CD4-positive, alpha-beta T cell treated with Interferon gamma for 1 hour (primary cell): ENCODE data around the gene SEMA3A.
"Not testable (repeated sequence)": the region's sequence is repeated elsewhere in the genome, so short reads cannot be mapped to it uniquely, and the experiment has no call there.

Experiments used
- DNase-seq: peaks from one replicate; pipeline ENCODE4 v3.0.0-alpha.2; 2020

The SEMA3A gene

GRCh38 chr7:84194484-84195271 is at the start of gene SEMA3A:
SEMA3A (minus strand) TSS chr7:84194789; CDS start chr7:84194586, 203 bp downstream.
- no peak for DNase-seq

GRCh38 chr7:84243037-84243436 is 48.4 kb upstream of the SEMA3A start:
- DNase-seq, result not testable (repeated sequence)

- no peak for DNase-seq
These were observed 44.0 kb upstream of the SEMA3A start for GRCh38 chr7:84238596-84238995.

GRCh38 chr7:84237533-84238173 is 43.1 kb upstream of the SEMA3A start:
- no peak for DNase-seq

- no peak for DNase-seq
These were observed 41.8 kb upstream of the SEMA3A start for GRCh38 chr7:84236398-84236797.

GRCh38 chr7:84232646-84233045 is 38.1 kb upstream of the SEMA3A start:
- DNase-seq, result no peak

GRCh38 chr7:84231157-84231556 is 36.6 kb upstream of the SEMA3A start:
- no peak for DNase-seq

GRCh38 chr7:84230491-84230890 is 35.9 kb upstream of the SEMA3A start:
- DNase-seq, result no peak

GRCh38 chr7:84228526-84228925 is 33.9 kb upstream of the SEMA3A start:
- no peak for DNase-seq

GRCh38 chr7:84226759-84227158 is 32.2 kb upstream of the SEMA3A start:
- no peak for DNase-seq

GRCh38 chr7:84224505-84224904 is 29.9 kb upstream of the SEMA3A start:
- no peak for DNase-seq

- DNase-seq, result no peak
These were observed 24.7 kb upstream of the SEMA3A start for GRCh38 chr7:84219310-84219709.

GRCh38 chr7:84218681-84219080 is 24.1 kb upstream of the SEMA3A start:
- no peak for DNase-seq

GRCh38 chr7:84216472-84216871 is 21.9 kb upstream of the SEMA3A start:
- no peak for DNase-seq

- DNase-seq, result not testable (repeated sequence)
These were observed 20.2 kb upstream of the SEMA3A start for GRCh38 chr7:84214757-84215156.

- DNase-seq, result no peak
These were observed 15.7 kb upstream of the SEMA3A start for GRCh38 chr7:84210301-84210700.

GRCh38 chr7:84209006-84209405 is 14.4 kb upstream of the SEMA3A start:
- DNase-seq, result no peak

GRCh38 chr7:84207615-84208014 is 13.0 kb upstream of the SEMA3A start:
- no peak for DNase-seq

- DNase-seq, result no peak
These were observed 12.4 kb upstream of the SEMA3A start for GRCh38 chr7:84207025-84207424.

GRCh38 chr7:84204655-84205054 is 10.1 kb upstream of the SEMA3A start:
- DNase-seq, result no peak

GRCh38 chr7:84202855-84203254 is 8.3 kb upstream of the SEMA3A start:
- no peak for DNase-seq

- DNase-seq, result no peak
These were observed 6.3 kb upstream of the SEMA3A start for GRCh38 chr7:84200859-84201258.

- DNase-seq, result no peak
These were observed 4.6 kb upstream of the SEMA3A start for GRCh38 chr7:84199216-84199615.

GRCh38 chr7:84196084-84196503 is 1.5 kb upstream of the SEMA3A start:
- DNase-seq, result no peak
